CD4-positive, alpha-beta T cell treated with Interferon alpha-2 for 1 hour (primary cell): ENCODE data around the gene ROPN1B.
A peak's percentile ranks its signal among the peaks of the same experiment; 100 is the strongest.
"Not testable (repeated sequence)": the region's sequence is repeated elsewhere in the genome, so short reads cannot be mapped to it uniquely, and the experiment has no call there.

ENCODE experiments used
- DNase-seq, 2 donors: peaks; one replicate each; pipeline ENCODE4 v3.0.0-alpha.2; 2020 to 2022

Gene ROPN1B

GRCh38 chr3:125968701-125969592 is at the start of gene ROPN1B:
TSS of gene ROPN1B (plus strand) at chr3:125969178. CDS start at chr3:125972055, 2,877 bp downstream.
- DNase-seq: not testable (repeated sequence)

- DNase-seq: not testable (repeated sequence)
These were observed 48.8 kb upstream of the ROPN1B start for GRCh38 chr3:125920191-125920590.

- not testable (repeated sequence) for DNase-seq
These were observed 48.2 kb upstream of the ROPN1B start for GRCh38 chr3:125920751-125921279.

GRCh38 chr3:125921712-125922111 is 47.3 kb upstream of the ROPN1B start:
- DNase-seq: peak; percentile 55 to 62

- DNase-seq: not testable (repeated sequence)
These were observed 45.5 kb upstream of the ROPN1B start for GRCh38 chr3:125923324-125924115.

- DNase-seq: not testable (repeated sequence)
These were observed 44.7 kb upstream of the ROPN1B start for GRCh38 chr3:125924276-125924675.

GRCh38 chr3:125925727-125926126 is 43.3 kb upstream of the ROPN1B start:
- not testable (repeated sequence) for DNase-seq

GRCh38 chr3:125928771-125929545 is 40.0 kb upstream of the ROPN1B start:
- DNase-seq: peak; percentile 56 to 65

GRCh38 chr3:125929765-125930164 is 39.2 kb upstream of the ROPN1B start:
- not testable (repeated sequence) for DNase-seq

GRCh38 chr3:125931355-125931880 is 37.6 kb upstream of the ROPN1B start:
- not testable (repeated sequence) for DNase-seq

GRCh38 chr3:125933397-125934173 is 35.4 kb upstream of the ROPN1B start:
- DNase-seq: not testable (repeated sequence)

- DNase-seq: not testable (repeated sequence)
These were observed 33.6 kb upstream of the ROPN1B start for GRCh38 chr3:125935252-125935874.

GRCh38 chr3:125936210-125936815 is 32.7 kb upstream of the ROPN1B start:
- DNase-seq: not testable (repeated sequence)

GRCh38 chr3:125936891-125937290 is 32.1 kb upstream of the ROPN1B start:
- DNase-seq: not testable (repeated sequence)

GRCh38 chr3:125947806-125948205 is 21.2 kb upstream of the ROPN1B start:
- not testable (repeated sequence) for DNase-seq

GRCh38 chr3:125948901-125949300 is 20.1 kb upstream of the ROPN1B start:
- not testable (repeated sequence) for DNase-seq

- DNase-seq: not testable (repeated sequence)
These were observed 17.8 kb upstream of the ROPN1B start for GRCh38 chr3:125951176-125951575.

- not testable (repeated sequence) for DNase-seq
These were observed 12.0 kb upstream of the ROPN1B start for GRCh38 chr3:125957020-125957419.

- DNase-seq: no peak
These were observed 11.1 kb upstream of the ROPN1B start for GRCh38 chr3:125957674-125958510.
